ENCODE data around the gene ALKBH4. TPM values are rescaled to one million over a fixed set of nuclear protein-coding genes. Genes with fewer than 3 reads are reported as not detected.
"Not testable (repeated sequence)": the region's sequence is repeated elsewhere in the genome, so short reads cannot be mapped to it uniquely, and the experiment has no call there.

ALKBH4 gene
- total RNA-seq, 1 donor from 2014 or later, result 8.3 TPM

DNA sequence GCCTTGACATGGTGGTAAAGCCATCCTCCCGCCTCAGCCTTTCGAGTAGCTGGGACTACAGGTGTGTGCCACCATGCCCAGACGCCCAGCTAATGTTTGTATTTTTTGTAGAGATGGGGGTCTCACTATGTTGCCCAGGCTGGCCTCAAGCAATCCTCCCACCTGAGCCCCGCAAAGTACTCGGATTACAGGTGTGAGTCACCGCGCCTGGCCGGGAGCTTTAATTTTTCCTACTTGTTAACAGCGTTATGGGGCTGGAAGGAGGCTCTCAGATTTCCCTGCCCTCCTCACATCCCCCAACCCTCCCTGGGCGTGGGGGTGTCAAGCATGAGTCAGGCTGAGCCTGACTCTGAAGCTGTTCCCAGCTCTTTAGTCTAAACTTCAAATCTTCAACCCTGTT, 8.3 kb downstream of the ALKBH4 start:
- DNase-seq (ENCODE audit: low spot score) (no peak), ATAC-seq (no peak)

GRCh38 chr7:102455596-102455995, 9.1 kb downstream of the ALKBH4 start:
- no peak for ATAC-seq
- no peak for DNase-seq (ENCODE audit: low spot score)

DNA sequence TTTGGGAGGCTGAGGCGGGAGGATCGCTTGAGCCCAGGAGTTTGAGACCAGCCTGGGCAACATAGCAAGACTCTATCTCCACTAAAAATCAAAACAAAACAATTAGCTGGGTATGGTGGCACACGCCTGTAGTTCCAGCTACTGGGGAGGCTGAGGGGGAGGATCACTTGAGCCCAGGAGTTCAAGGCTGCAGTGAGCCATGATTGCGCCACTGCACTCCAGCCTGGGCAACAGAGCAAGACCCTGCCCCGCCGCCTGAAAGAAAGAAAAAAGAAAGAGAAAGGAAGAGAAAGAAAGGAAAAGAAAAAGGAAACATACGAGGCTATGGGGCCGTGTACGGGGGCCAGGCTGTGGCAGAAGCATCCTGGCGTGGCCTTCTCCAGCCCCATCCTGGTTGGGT, 9.7 kb downstream of the ALKBH4 start:
- not testable (repeated sequence) for DNase-seq (ENCODE audit: low spot score); ATAC-seq

- DNase-seq (ENCODE audit: low spot score) (no peak), ATAC-seq (no peak)
Observed at GRCh38 chr7:102454468-102454867, 10.2 kb downstream of the ALKBH4 start.

GRCh38 chr7:102453319-102453718, 11.3 kb downstream of the ALKBH4 start:
- peak; percentile 57 for ATAC-seq
- no peak for DNase-seq (ENCODE audit: low spot score)

DNA sequence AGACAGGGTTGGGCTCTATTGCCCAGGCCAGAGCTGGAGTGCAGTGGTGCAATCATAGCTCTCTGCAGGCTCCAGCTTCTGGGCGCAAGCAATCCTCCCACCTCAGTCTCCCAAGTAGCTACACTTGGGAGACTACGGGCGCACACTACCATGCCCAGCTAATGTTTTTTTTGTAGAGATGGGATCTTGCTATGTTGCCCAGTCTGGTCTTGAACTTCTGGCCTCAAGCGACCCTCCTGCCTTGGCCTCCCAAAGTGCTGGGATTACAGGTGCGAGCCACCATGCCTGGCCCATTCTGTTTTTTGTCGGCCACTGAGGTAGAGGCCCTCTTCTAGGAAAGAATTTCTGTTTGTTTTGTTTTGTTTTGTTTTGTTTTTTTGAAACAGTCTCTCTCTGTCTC, 12.2 kb downstream of the ALKBH4 start:
- ATAC-seq, result no peak
- no peak for DNase-seq (ENCODE audit: low spot score)

- DNase-seq (ENCODE audit: low spot score) (no peak), ATAC-seq (peak; percentile 31)
Observed at GRCh38 chr7:102451371-102452054, 13.2 kb downstream of the ALKBH4 start.

- ATAC-seq, result peak; percentile 45
Observed at GRCh38 chr7:102450242-102450641, 14.4 kb downstream of the ALKBH4 start.

GRCh38 chr7:102449136-102449535, 15.5 kb downstream of the ALKBH4 start:
- no peak for ATAC-seq
- DNase-seq (ENCODE audit: low spot score), result no peak

More at GRCh38 chr7:102450242-102450641, 14.4 kb downstream of the ALKBH4 start:
- no peak for DNase-seq (ENCODE audit: low spot score)

DNA sequence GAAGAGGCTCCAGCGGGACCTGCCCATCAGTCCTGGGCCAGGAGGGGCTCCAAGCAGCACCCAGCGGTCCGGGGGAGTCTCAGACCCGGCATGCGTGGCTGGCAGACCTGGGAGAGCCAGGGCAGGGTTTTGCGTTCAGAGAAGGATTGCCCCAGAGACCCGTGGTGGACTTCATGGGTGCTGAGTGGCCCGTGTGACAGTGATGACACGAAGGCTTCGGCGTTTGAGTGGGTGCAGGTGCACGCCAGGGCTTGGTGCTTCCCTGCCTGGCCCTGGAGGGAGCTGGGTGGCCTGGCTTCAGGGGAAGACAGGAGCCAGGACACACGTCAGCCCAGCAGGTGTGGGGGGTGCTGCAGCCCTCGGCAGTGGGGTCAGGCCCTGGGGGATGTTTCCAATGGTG, 17.4 kb downstream of the ALKBH4 start:
- no peak for ATAC-seq
- DNase-seq (ENCODE audit: low spot score), result no peak

DNA sequence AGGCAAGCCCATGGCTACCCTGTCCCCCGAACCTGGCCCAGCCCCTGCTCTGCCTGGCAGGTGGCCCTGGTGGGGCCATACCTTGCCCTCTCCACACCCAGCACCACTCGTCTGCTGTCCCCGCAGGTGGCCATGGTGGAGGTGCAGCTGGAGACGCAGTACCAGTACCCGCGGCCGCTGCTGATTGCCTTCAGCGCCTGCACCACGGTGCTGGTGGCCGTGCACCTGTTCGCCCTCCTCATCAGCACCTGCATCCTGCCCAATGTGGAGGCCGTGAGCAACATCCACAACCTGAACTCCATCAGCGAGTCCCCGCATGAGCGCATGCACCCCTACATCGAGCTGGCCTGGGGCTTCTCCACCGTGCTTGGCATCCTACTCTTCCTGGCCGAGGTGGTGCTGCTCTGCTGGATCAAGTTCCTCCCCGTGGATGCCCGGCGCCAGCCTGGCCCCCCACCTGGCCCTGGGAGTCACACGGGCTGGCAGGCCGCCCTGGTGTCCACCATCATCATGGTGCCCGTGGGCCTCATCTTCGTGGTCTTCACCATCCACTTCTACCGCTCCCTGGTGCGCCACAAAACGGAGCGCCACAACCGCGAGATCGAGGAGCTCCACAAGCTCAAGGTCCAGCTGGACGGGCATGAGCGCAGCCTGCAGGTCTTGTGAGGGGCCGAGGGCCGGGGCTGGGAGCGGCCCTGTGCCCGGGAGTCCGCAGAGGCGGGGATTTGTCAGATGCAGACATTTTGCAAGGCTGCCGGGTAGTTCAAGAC, 18.1 kb downstream of the ALKBH4 start:
- DNase-seq (ENCODE audit: low spot score) (no peak), ATAC-seq (no peak)

GRCh38 chr7:102445674-102446071, 19.0 kb downstream of the ALKBH4 start:
- ATAC-seq (no peak), DNase-seq (ENCODE audit: low spot score) (no peak)

DNA sequence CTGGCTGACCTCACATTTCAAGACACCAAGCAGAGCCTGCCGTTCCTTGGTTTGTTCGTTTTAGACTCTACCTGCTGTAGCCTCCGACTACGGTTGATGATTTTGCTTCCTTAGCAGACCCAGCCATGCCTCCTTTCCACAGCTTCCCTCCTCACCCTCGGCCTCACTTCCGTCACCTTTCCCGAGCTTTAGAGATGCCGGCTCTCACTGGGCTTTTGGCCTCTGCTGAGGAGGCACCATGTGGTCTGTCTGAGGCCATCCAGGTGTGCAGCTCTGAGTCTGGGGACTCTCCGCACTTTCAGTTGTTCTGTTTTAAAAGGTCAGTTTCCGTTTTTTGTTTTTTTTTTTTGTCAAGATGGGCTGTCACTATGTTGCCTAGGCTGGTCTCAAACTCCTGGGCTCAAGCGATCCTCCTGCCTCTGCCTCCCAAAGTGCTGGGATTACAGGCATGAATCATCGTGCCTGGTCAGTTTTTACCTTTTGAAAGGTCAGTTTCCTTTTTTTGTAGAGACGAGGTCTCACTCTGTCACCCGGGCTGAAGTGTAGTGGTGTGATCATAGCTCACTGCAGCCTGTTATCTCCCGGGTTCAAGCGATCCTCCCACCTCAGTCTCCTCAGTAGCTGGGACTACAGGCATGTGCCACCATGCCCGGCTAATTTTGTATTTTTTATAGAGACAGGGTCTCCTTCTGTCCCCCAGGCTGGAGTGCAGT, 19.5 kb downstream of the ALKBH4 start:
- DNase-seq (ENCODE audit: low spot score) (no peak), ATAC-seq (no peak)

- no peak for DNase-seq (ENCODE audit: low spot score)
- ATAC-seq, result peak; percentile 53
Observed at GRCh38 chr7:102439963-102440795, 24.5 kb downstream of the ALKBH4 start.

DNA sequence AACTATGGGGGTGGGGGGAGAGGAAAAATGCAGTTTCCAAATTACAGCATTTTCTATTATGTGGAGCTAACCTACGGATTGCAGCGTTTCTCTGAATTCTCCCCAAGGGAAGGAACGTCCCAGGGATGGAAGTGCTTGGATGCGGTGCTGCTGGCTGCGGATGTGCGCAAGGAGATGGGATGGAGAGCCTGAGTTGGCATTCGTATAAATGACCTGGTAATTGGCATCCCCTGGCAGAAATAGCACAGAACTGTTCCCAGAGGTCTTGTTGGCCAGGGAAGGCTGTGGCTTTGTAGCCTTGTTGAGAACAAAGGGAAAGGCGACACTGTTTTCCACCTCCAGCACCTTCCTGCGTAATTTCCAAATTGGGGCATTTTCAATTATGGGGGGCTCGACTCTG, 28.5 kb downstream of the ALKBH4 start:
- no peak for ATAC-seq

GRCh38 chr7:102434039-102434486, 30.6 kb downstream of the ALKBH4 start:
- DNase-seq (ENCODE audit: low spot score) (no peak), ATAC-seq (no peak)

More for the DNA sequence above, 28.5 kb downstream of the ALKBH4 start:
- DNase-seq (ENCODE audit: low spot score), result no peak

DNA sequence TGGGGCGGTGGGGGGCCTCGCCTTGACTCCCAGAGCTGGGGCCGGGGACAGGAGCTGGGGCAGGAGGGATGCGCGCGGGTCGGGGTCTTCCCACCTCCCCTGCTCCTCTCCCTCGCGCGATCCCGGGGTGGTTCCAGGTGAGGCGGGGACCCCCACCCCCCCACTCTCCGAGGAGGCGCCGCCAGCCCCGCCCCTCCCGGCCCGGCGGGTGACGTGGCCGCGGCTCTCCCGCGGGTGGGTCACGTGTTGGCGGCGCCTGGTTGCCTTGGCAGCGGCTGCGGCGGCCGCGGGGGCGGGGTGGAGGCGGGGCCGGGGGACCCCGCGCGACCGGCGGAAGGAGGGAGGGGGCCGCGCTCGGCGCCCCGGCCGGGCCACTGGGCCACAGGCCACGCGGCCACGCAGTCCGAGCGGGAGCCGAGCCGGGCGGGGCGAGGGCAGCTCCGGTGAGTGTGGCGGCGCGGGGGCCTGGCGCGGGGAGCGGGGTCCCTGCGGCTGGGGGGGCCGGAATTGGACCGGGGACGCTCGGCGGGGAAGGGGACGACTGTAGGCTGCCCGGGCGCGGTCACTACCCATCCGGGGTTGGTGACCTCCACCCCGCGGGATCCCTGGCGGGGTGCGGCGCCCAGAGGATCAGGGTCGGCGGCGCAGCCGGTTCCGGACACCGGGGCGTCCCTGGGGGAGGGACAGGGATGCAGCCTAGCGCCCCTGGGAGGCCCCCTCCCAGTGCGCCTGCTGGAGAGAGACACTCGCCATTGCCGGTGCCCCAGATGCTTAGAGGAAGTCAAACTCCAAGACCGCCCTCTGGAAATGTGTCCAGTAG, 31.2 kb downstream of the ALKBH4 start, which contains the start of gene ORAI2:
Gene ORAI2, plus strand, starts transcription at position 357 of the 820 bp plus-strand sequence. CDS start 5,382 bp downstream, outside the sequence.
- ATAC-seq (peak; percentile 87), DNase-seq (ENCODE audit: low spot score) (peak; percentile 82)

GRCh38 chr7:102432442-102433218, 32.0 kb downstream of the ALKBH4 start:
- no peak for DNase-seq (ENCODE audit: low spot score)

More at GRCh38 chr7:102432442-102433218, 32.0 kb downstream of the ALKBH4 start:
- peak; percentile 50 for ATAC-seq
